Liver (tissue), 9 donors: ENCODE measurements around the gene SS18L1. TPM values are rescaled to one million over a fixed set of nuclear protein-coding genes. Genes with fewer than 3 reads are reported as not detected.

ENCODE experiments used
- DNase-seq: peaks from one replicate; pipeline ENCODE4 v3.0.0-alpha.2; 2017; ENCODE audit warnings: low spot score
- H3K27ac ChIP-seq, 2 donors: one replicate each; pipeline ENCODE4 v1.7.0; 2013; ENCODE audit warnings: inconsistent platforms in 2 of 2, low read length in 2 of 2, control low read depth in 1 of 2, low read depth in 1 of 2, mild to moderate bottlenecking in 1 of 2
- H3K27me3 ChIP-seq, 4 donors: one replicate each; pipeline versions ENCODE4 v1.6.1 to v1.7.0; 2013; ENCODE audit warnings: low read length in 3 of 4, inconsistent platforms in 1 of 4, mild to moderate bottlenecking in 1 of 4, moderate library complexity in 1 of 4; ENCODE audit not compliant: control insufficient read depth in 4 of 4, insufficient read depth in 4 of 4
- H3K36me3 ChIP-seq, 4 donors: one replicate each; pipeline versions ENCODE4 v1.6.1 to v1.7.0; 2013; ENCODE audit warnings: low read length in 3 of 4, mild to moderate bottlenecking in 3 of 4, low read depth in 1 of 4, moderate library complexity in 1 of 4; ENCODE audit not compliant: control insufficient read depth in 4 of 4, insufficient read depth in 3 of 4
- H3K4me1 ChIP-seq, 4 donors: one replicate each; pipeline versions ENCODE4 v1.6.1 to v1.7.0; 2013; ENCODE audit warnings: low read length in 3 of 4, mild to moderate bottlenecking in 3 of 4, moderate library complexity in 1 of 4; ENCODE audit not compliant: control insufficient read depth in 4 of 4, insufficient read depth in 4 of 4
- H3K4me3 ChIP-seq, 3 donors: one replicate each; pipeline versions ENCODE4 v1.6.1 to v1.7.0; 2013; ENCODE audit warnings: low read length in 3 of 3, control low read depth in 1 of 3, low read depth in 1 of 3, mild to moderate bottlenecking in 1 of 3
- H3K9ac ChIP-seq, 2 donors: one replicate each; pipeline ENCODE4 v1.7.0; 2013; ENCODE audit warnings: low read length in 2 of 2, mild to moderate bottlenecking in 2 of 2, moderate library complexity in 2 of 2, control low read depth in 1 of 2, low read depth in 1 of 2
- H3K9me3 ChIP-seq, 4 donors: one replicate each; pipeline versions ENCODE4 v1.6.1 to v1.7.0; 2013; ENCODE audit warnings: low read length in 3 of 4; ENCODE audit not compliant: control insufficient read depth in 4 of 4
- ATF3 ChIP-seq: IDR thresholded peaks from 2 replicates; pipeline ENCODE4 v1.6.1; 2016; ENCODE audit warnings: antibody characterized with exemption
- CTCF ChIP-seq: fragments of 150-350 bp; IDR thresholded peaks from 2 replicates; pipeline ENCODE4 v1.5.1; 2017; ENCODE audit warnings: improper control_type of control experiment, low read depth, low read length; ENCODE audit not compliant: missing input control
- EGR1 ChIP-seq, 2 donors: IDR thresholded peaks; 2 replicates each; pipeline ENCODE4 v1.6.1; 2016 to 2018; ENCODE audit warnings: antibody characterized with exemption in 2 of 2, low read depth in 2 of 2
- FOXA1 ChIP-seq: IDR thresholded peaks from 2 replicates; pipeline ENCODE4 v1.6.1; 2016; ENCODE audit warnings: antibody characterized with exemption
- FOXA2 ChIP-seq: IDR thresholded peaks from 2 replicates; pipeline ENCODE4 v1.6.1; 2016; ENCODE audit warnings: antibody characterized with exemption
- GABPA ChIP-seq, 2 donors: IDR thresholded peaks in 1 of 2; conservative IDR thresholded peaks in 1 of 2; 2 replicates each; pipeline ENCODE4 v1.6.1; 2016; ENCODE audit warnings: antibody characterized with exemption in 2 of 2, mild to moderate bottlenecking in 1 of 2, moderate library complexity in 1 of 2
- HNF4A ChIP-seq, 2 donors: conservative IDR thresholded peaks; 2 replicates each; pipeline ENCODE4 v1.6.1; 2016; ENCODE audit warnings: antibody characterized with exemption in 2 of 2, mild to moderate bottlenecking in 2 of 2
- HNF4G ChIP-seq: IDR thresholded peaks from 2 replicates; pipeline ENCODE4 v1.6.1; 2016; ENCODE audit warnings: antibody characterized with exemption
- JUND ChIP-seq, 2 donors: IDR thresholded peaks; 2 replicates each; pipeline ENCODE4 v1.6.1; 2016; ENCODE audit warnings: antibody characterized with exemption in 2 of 2
- NR2F2 ChIP-seq: IDR thresholded peaks from 2 replicates; pipeline ENCODE4 v1.6.1; 2016; ENCODE audit warnings: antibody characterized with exemption
- RAD21 ChIP-seq, 2 donors: IDR thresholded peaks; 2 replicates each; pipeline ENCODE4 v1.6.1; 2016; ENCODE audit warnings: antibody characterized with exemption in 2 of 2, mild to moderate bottlenecking in 2 of 2
- RXRA ChIP-seq, 2 donors: IDR thresholded peaks; 2 replicates each; pipeline ENCODE4 v1.6.1; 2017 to 2018; ENCODE audit warnings: antibody characterized with exemption in 2 of 2, mild to moderate bottlenecking in 1 of 2
- SP1 ChIP-seq: IDR thresholded peaks from 2 replicates; pipeline ENCODE4 v1.6.1; 2018; ENCODE audit warnings: antibody characterized with exemption, mild to moderate bottlenecking
- TAF1 ChIP-seq: conservative IDR thresholded peaks from 2 replicates; pipeline ENCODE4 v1.6.1; 2016; ENCODE audit warnings: antibody characterized with exemption, mild to moderate bottlenecking
- YY1 ChIP-seq: IDR thresholded peaks from 2 replicates; pipeline ENCODE4 v1.6.1; 2016; ENCODE audit warnings: antibody characterized with exemption, mild to moderate bottlenecking
- WGBS: extraction: QIAGEN DNeasy Blood & Tissue Kit; methylation state at CpG from one replicate; pipeline ENCODE4 v1.1.7; 2013; 5-methylcytosine and 5-hydroxymethylcytosine counted together
- polyA plus RNA-seq, 2 donors: library from polyadenylated mRNA; stranded (reverse) in 1 of 2; unstranded in 1 of 2; fragments of 200-250 nt in 1 of 2; fragments of >200 nt in 1 of 2; fragmentation: Nextera tagmentation in 1 of 2; extraction: Ambion mirVana in 1 of 2; gene quantifications; one replicate each; pipeline versions ENCODE4 v1.2.1 to v1.2.3, GENCODE V29; 2013 to 2015
- total RNA-seq, 2 donors: library from RNA; depleted of rRNA; stranded (reverse); fragments of >200 nt; gene quantifications; one replicate each; pipeline ENCODE4 v1.2.3, GENCODE V29; 2014
- TF ChIP-seq, protein P1 (sequence below): IDR thresholded peaks from 2 replicates; pipeline ENCODE4 v1.6.1; 2016; ENCODE audit warnings: antibody characterized with exemption
- TF ChIP-seq, protein P2 (sequence below): IDR thresholded peaks from 2 replicates; pipeline ENCODE4 v1.6.1; 2016; ENCODE audit warnings: antibody characterized with exemption, mild to moderate bottlenecking
- TF ChIP-seq, protein P3 (sequence below): IDR thresholded peaks from 2 replicates; pipeline ENCODE4 v1.6.1; 2016; ENCODE audit warnings: antibody characterized with exemption
- donor health status: healthy.
- donor health status: healthy.
- donor health status: healthy.
- donor health status: healthy.
- donor health status: healthy.

SS18L1 gene
- total and polyA plus RNA-seq, 4 donors = 6.1 to 24.3 (median 16.7) TPM

DNA sequence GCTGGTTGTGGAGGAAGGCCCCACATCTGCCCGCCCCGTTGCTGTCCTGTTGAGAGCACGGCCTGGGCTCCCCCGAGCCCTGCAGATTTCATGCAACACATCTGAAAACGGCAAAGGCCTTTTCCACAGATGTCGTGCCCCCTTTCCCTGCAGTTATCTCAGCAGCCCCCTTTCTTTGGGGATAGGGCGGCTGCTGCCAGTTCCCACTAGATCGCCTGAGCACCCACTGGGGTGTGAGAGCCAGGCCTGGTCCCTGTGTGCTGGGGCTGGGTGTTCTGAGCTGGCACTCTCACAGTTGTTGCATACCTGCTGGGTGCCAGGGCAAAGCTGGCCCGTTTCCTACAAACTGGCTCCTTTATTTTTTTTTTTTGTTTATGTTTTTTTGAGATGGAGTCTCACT lies 27.0 kb downstream of the SS18L1 start:
- H3K36me3 ChIP-seq = peaks cover 4 to 44% (median 14%) of the 10 kb centered on the region in 4 donors
- H3K9me3 ChIP-seq = no peaks in the 10 kb centered on the region
- no peaks in the 10 kb centered on the region for H3K27me3 ChIP-seq
- H3K27ac ChIP-seq = no peak overlapping the region
- no peak overlapping the region for H3K9ac ChIP-seq
- TF ChIP-seq YY1 (no peak), HNF4A (conservative IDR thresholded peaks at IDR 0.05) (no peak), SP1 (no peak), RAD21 (IDR thresholded peaks at IDR 0.05) (no peak), RXRA (IDR thresholded peaks at IDR 0.05) (no peak), JUND (IDR thresholded peaks at IDR 0.05) (no peak), FOXA1 (no peak), TAF1 (no peak), NR2F2 (no peak), GABPA (IDR thresholded peaks at IDR 0.05 in 1 of 2, conservative IDR thresholded peaks at IDR 0.05 in 1 of 2) (no peak), FOXA2 (no peak), CTCF (no peak), EGR1 (IDR thresholded peaks at IDR 0.05; ENCODE audit: low read depth in 2 of 2) (no peak), HNF4G (no peak), ATF3 (no peak)
- TF ChIP-seq, protein P1, sequence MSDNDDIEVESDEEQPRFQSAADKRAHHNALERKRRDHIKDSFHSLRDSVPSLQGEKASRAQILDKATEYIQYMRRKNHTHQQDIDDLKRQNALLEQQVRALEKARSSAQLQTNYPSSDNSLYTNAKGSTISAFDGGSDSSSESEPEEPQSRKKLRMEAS = no peak
- TF ChIP-seq, protein P2, sequence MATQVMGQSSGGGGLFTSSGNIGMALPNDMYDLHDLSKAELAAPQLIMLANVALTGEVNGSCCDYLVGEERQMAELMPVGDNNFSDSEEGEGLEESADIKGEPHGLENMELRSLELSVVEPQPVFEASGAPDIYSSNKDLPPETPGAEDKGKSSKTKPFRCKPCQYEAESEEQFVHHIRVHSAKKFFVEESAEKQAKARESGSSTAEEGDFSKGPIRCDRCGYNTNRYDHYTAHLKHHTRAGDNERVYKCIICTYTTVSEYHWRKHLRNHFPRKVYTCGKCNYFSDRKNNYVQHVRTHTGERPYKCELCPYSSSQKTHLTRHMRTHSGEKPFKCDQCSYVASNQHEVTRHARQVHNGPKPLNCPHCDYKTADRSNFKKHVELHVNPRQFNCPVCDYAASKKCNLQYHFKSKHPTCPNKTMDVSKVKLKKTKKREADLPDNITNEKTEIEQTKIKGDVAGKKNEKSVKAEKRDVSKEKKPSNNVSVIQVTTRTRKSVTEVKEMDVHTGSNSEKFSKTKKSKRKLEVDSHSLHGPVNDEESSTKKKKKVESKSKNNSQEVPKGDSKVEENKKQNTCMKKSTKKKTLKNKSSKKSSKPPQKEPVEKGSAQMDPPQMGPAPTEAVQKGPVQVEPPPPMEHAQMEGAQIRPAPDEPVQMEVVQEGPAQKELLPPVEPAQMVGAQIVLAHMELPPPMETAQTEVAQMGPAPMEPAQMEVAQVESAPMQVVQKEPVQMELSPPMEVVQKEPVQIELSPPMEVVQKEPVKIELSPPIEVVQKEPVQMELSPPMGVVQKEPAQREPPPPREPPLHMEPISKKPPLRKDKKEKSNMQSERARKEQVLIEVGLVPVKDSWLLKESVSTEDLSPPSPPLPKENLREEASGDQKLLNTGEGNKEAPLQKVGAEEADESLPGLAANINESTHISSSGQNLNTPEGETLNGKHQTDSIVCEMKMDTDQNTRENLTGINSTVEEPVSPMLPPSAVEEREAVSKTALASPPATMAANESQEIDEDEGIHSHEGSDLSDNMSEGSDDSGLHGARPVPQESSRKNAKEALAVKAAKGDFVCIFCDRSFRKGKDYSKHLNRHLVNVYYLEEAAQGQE = no peak
- TF ChIP-seq, protein P3, sequence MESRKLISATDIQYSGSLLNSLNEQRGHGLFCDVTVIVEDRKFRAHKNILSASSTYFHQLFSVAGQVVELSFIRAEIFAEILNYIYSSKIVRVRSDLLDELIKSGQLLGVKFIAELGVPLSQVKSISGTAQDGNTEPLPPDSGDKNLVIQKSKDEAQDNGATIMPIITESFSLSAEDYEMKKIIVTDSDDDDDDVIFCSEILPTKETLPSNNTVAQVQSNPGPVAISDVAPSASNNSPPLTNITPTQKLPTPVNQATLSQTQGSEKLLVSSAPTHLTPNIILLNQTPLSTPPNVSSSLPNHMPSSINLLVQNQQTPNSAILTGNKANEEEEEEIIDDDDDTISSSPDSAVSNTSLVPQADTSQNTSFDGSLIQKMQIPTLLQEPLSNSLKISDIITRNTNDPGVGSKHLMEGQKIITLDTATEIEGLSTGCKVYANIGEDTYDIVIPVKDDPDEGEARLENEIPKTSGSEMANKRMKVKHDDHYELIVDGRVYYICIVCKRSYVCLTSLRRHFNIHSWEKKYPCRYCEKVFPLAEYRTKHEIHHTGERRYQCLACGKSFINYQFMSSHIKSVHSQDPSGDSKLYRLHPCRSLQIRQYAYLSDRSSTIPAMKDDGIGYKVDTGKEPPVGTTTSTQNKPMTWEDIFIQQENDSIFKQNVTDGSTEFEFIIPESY = no peak
- H3K4me1 ChIP-seq = no peaks in the 10 kb centered on the region
- H3K4me3 ChIP-seq = no peak overlapping the region
- 95% methylated on average over 9 of the region's 9 CpGs for WGBS
- no peak for DNase-seq
